Upper lobe of left lung (tissue), 4 donors: ENCODE data around the gene SPCS1.

Source experiments
- CTCF ChIP-seq, 6 experiments: fragments of 450-650 bp in 4 of 6; fragments of 200-600 bp in 2 of 6; sonication (generic) in 2 of 6; IDR thresholded peaks; one replicate each; pipeline ENCODE4 v1.5.1; 2016 to 2019; ENCODE audit warnings: antibody characterized with exemption in 6 of 6
- EP300 ChIP-seq, 4 donors: sonication (generic); formaldehyde crosslinking; IDR thresholded peaks; one replicate each; pipeline ENCODE4 v1.5.1; 2017; ENCODE audit warnings: antibody characterized with exemption in 4 of 4, control low read depth in 2 of 4
- POLR2A ChIP-seq, 4 donors: fragments of 450-650 bp; IDR thresholded peaks; one replicate each; pipeline ENCODE4 v1.5.1; 2016 to 2017; ENCODE audit warnings: antibody characterized with exemption in 4 of 4, mild to moderate bottlenecking in 2 of 4
- POLR2AphosphoS5 ChIP-seq, 2 donors: sonication (generic); formaldehyde crosslinking; IDR thresholded peaks; one replicate each; pipeline ENCODE4 v1.5.1; 2017; ENCODE audit warnings: antibody characterized with exemption in 2 of 2

- TF ChIP-seq CTCF (IDR thresholded peaks at IDR 0.05) (no peak), POLR2A (IDR thresholded peaks at IDR 0.05) (no peak), POLR2AphosphoS5 (IDR thresholded peaks at IDR 0.05) (no peak), EP300 (IDR thresholded peaks at IDR 0.05) (no peak)
Measured at GRCh38 chr3:52696830-52697631, 8.9 kb upstream of the SPCS1 start.
